ENCODE measurements around the gene TFF2.

The TFF2 gene

GRCh38 chr21:42305707-42306147 lies 45.1 kb downstream of the TFF2 start:
- DNase-seq (ENCODE audit: low spot score) = no peak

GRCh38 chr21:42304556-42305454 lies 46.0 kb downstream of the TFF2 start:
- DNase-seq (ENCODE audit: low spot score) = no peak

GRCh38 chr21:42303443-42303842 lies 47.4 kb downstream of the TFF2 start:
- DNase-seq (ENCODE audit: low spot score) = no peak

GRCh38 chr21:42302794-42303193 lies 48.0 kb downstream of the TFF2 start:
- DNase-seq (ENCODE audit: low spot score) = no peak

GRCh38 chr21:42302076-42302650 lies 48.6 kb downstream of the TFF2 start:
- DNase-seq (ENCODE audit: low spot score) = no peak

GRCh38 chr21:42301371-42302075 lies 49.3 kb downstream of the TFF2 start:
- no peak for DNase-seq (ENCODE audit: low spot score)

GRCh38 chr21:42300956-42301355 lies 49.8 kb downstream of the TFF2 start:
- no peak for DNase-seq (ENCODE audit: low spot score)

- DNase-seq (ENCODE audit: low spot score) = no peak
These were observed 50.7 kb downstream of the TFF2 start for GRCh38 chr21:42300045-42300583.

- no peak for DNase-seq (ENCODE audit: low spot score)
These were observed 51.3 kb downstream of the TFF2 start for GRCh38 chr21:42299324-42300044.

- no peak for DNase-seq (ENCODE audit: low spot score)
These were observed 52.1 kb downstream of the TFF2 start for GRCh38 chr21:42298657-42299056.

- DNase-seq (ENCODE audit: low spot score) = no peak
These were observed 52.6 kb downstream of the TFF2 start for GRCh38 chr21:42298237-42298636.

- no peak for DNase-seq (ENCODE audit: low spot score)
These were observed 53.4 kb downstream of the TFF2 start for GRCh38 chr21:42297377-42297776.

- DNase-seq (ENCODE audit: low spot score) = no peak
These were observed 54.3 kb downstream of the TFF2 start for GRCh38 chr21:42296501-42296900.

Measured in cerebellar cortex (tissue), 1 donor.